ENCODE measurements around the gene CDH4. TPM values are rescaled to one million over a fixed set of nuclear protein-coding genes. Genes with fewer than 3 reads are reported as not detected.

The CDH4 gene
- total and polyA plus RNA-seq, 9 of the 15 experiments (the other 6 are each of a cell fraction or from before 2014, with no cell fraction given) = 0.04 TPM; not detected in 8

DNA sequence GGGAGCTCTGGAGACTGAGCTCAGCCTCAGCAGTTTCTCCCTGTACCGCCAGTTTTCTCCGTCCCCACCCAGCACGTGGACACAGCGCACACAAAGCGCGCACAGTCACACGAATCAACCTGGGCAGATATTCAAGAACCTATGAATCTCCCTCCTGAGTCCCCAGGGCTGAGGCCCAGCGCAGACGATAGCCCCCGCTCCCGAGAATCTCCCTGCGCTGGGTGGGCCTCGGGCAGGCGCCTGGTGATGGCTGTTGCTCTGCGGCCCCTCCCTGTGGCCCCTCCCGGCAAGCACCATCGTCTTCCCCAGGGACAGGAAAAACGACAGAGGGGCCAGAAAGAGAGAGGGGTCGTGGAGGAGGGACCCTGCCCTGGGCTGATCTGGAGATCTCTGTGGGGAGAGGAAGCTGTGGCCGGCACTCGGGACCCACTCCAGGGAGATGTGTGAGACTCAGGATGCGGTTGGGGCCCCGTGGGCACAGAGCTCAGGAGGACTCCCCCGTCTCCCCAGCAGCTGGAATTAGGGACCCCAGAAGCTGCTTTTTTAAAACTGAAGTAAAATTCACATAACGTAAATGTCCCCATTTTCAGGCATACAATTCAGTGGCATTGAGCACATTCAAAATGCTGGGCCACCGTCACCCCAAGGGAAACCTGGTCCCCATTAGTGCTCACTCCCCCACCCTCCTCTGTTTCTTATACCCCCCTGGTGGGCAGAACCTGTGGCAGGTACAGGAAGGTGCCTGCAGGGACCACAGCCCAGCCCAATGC lies 482.9 kb downstream of the CDH4 start:
- FAIRE-seq (no peak), DNase-seq (ENCODE audit: extremely low read depth in 1 of 4, low spot score in 3 of 4) (no peak), ATAC-seq (no peak)
- H3K27me3 ChIP-seq (ENCODE audit: control insufficient read depth in 2 of 2, insufficient read depth in 2 of 2, low read length in 2 of 2) = peaks cover 17 to 76% of the 10 kb centered on the region in 2 experiments
- no peak overlapping the region for H3K4me3 ChIP-seq
- H3K4me2 ChIP-seq (ENCODE audit: insufficient read depth, low read length) = no peak overlapping the region
- H2AFZ ChIP-seq (ENCODE audit: low read depth, low read length) = no peak overlapping the region
- TF ChIP-seq ZNF316 (IDR thresholded peaks at IDR 0.05) (no peak), POLR2AphosphoS5 (IDR thresholded peaks at IDR 0.05; ENCODE audit: control insufficient read depth, insufficient read depth, low read depth, low read length) (no peak), FOXA3 (CRISPR knock-in tag; conservative IDR thresholded peaks at IDR 0.05 in 1 of 2, IDR thresholded peaks at IDR 0.05 in 1 of 2) (no peak), GTF2A2 (tag; IDR thresholded peaks at IDR 0.05) (no peak), SMARCC2 (IDR thresholded peaks at IDR 0.05; ENCODE audit: low read depth) (no peak), ZNF431 (CRISPR knock-in tag; IDR thresholded peaks at IDR 0.05) (no peak), ZBTB26 (CRISPR knock-in tag; IDR thresholded peaks at IDR 0.05) (no peak), ZFPM2 (CRISPR knock-in tag; IDR thresholded peaks at IDR 0.05) (no peak), PRPF4 (IDR thresholded peaks at IDR 0.05; ENCODE audit: insufficient read depth, low read depth, low read length, poor library complexity, severe bottlenecking) (no peak)
- TF ChIP-seq, protein P1, sequence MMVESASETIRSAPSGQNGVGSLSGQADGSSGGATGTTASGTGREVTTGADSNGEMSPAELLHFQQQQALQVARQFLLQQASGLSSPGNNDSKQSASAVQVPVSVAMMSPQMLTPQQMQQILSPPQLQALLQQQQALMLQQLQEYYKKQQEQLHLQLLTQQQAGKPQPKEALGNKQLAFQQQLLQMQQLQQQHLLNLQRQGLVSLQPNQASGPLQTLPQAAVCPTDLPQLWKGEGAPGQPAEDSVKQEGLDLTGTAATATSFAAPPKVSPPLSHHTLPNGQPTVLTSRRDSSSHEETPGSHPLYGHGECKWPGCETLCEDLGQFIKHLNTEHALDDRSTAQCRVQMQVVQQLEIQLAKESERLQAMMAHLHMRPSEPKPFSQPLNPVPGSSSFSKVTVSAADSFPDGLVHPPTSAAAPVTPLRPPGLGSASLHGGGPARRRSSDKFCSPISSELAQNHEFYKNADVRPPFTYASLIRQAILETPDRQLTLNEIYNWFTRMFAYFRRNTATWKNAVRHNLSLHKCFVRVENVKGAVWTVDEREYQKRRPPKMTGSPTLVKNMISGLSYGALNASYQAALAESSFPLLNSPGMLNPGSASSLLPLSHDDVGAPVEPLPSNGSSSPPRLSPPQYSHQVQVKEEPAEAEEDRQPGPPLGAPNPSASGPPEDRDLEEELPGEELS (CRISPR knock-in tag; IDR thresholded peaks at IDR 0.05; ENCODE audit: borderline replicate concordance) = no peak
- ChIA-PET CTCF (ENCODE audit: low intra/inter-chr PET ratio) (no interaction called here), POLR2A (interaction anchor here (0.6 to 0.7 kb wide), 2 partner anchors 15 to 151 kb away, joined by 3 read pairs; no protein-coding TSS in a partner anchor)
- no peaks in the 10 kb centered on the region; a peak in 1 of 5 replicates for H3K4me1 ChIP-seq (replicated peaks in 1 of 2; ENCODE audit: control insufficient read depth in 2 of 2, insufficient read depth in 2 of 2, low read length in 2 of 2)
- no peak overlapping the region for H3K9ac ChIP-seq (ENCODE audit: insufficient read depth in 1 of 2, low read depth in 2 of 2, low read length in 2 of 2)
- H3K79me2 ChIP-seq (ENCODE audit: control insufficient read depth, insufficient read depth, low read length) = no peaks in the 10 kb centered on the region
- WGBS (ENCODE audit: insufficient coverage, low coverage, missing lambda C conversion rate) = 2% methylated on average over 20 of the region's 26 CpGs
- no peaks in the 10 kb centered on the region for H3K9me3 ChIP-seq (replicated peaks; ENCODE audit: control insufficient read depth, insufficient read depth, low read depth, low read length)
- intact Hi-C loops (cut with micrococcal nuclease) (no loop called here), in situ Hi-C loops (cut with MboI) (no loop called here)
- H3K36me3 ChIP-seq (ENCODE audit: control insufficient read depth, insufficient read depth, low read length) = no peaks in the 10 kb centered on the region
- BruUV-seq (replicated peaks) = no TSS peak
- H4K20me1 ChIP-seq (replicated peaks; ENCODE audit: control insufficient read depth, insufficient read depth, low read length) = peaks cover 4% of the 10 kb centered on the region; the same call in 1 of the 2 replicates
- H3K9me1 ChIP-seq (ENCODE audit: control insufficient read depth, insufficient read depth, low read length) = no peaks in the 10 kb centered on the region
- H3K27ac ChIP-seq (ENCODE audit: extremely low read depth, low read depth, low read length) = no peak overlapping the region
